HEK293T (cell line): ENCODE data around the gene IRAK2.
A peak's percentile ranks its signal among the peaks of the same experiment; 100 is the strongest.
"Not testable (repeated sequence)": the region's sequence is repeated elsewhere in the genome, so short reads cannot be mapped to it uniquely, and the experiment has no call there.

Source experiments
- CTCF ChIA-PET: fragments of 350-600 bp; formaldehyde crosslinking; extraction: SDS; loops from one replicate; lab custom pipeline; 2021; ENCODE audit warnings: antibody characterized with exemption, inconsistent platforms; lab: Yijun Ruan, JAX
- POLR2A ChIA-PET: fragments of 350-600 bp; formaldehyde crosslinking; extraction: SDS; loops from one replicate; lab custom pipeline; 2020; ENCODE audit warnings: antibody characterized with exemption, inconsistent platforms; lab: Yijun Ruan, JAX
- DNase-seq: peaks from one replicate; pipeline ENCODE4 v3.0.0; 2012; ENCODE audit warnings: mixed read lengths; ENCODE audit errors: extremely low spot score
- ARNT ChIP-seq: fragments of 450-650 bp; IDR thresholded peaks from 2 replicates; pipeline ENCODE4 v1.6.1; 2017; ENCODE audit warnings: mild to moderate bottlenecking
- BHLHE40 ChIP-seq: fragments of 450-650 bp; IDR thresholded peaks from 2 replicates; pipeline ENCODE4 v1.6.1; 2016; ENCODE audit warnings: mild to moderate bottlenecking, moderate library complexity, borderline replicate concordance
- CTBP1 ChIP-seq: fragments of 450-650 bp; IDR thresholded peaks from 2 replicates; pipeline ENCODE4 v1.6.1; 2016; ENCODE audit warnings: borderline replicate concordance
- ELF4 ChIP-seq: fragments of 450-650 bp; IDR thresholded peaks from 2 replicates; pipeline ENCODE4 v1.6.1; 2017; ENCODE audit warnings: antibody characterized with exemption
- FOXA1 ChIP-seq: fragments of 450-650 bp; IDR thresholded peaks from 2 replicates; pipeline ENCODE4 v1.6.1; 2016; ENCODE audit warnings: mild to moderate bottlenecking
- FOXK2 ChIP-seq: fragments of 450-650 bp; IDR thresholded peaks from 2 replicates; pipeline ENCODE4 v1.6.1; 2016; ENCODE audit warnings: mild to moderate bottlenecking
- FOXM1 ChIP-seq: fragments of 450-650 bp; IDR thresholded peaks from 2 replicates; pipeline ENCODE4 v1.6.1; 2017; ENCODE audit warnings: mild to moderate bottlenecking, borderline replicate concordance
- HDGF ChIP-seq: fragments of 450-650 bp; IDR thresholded peaks from 2 replicates; pipeline ENCODE4 v1.6.1; 2017; ENCODE audit warnings: antibody characterized with exemption, borderline replicate concordance
- L3MBTL2 ChIP-seq: fragments of 450-650 bp; conservative IDR thresholded peaks from 2 replicates; pipeline ENCODE4 v1.6.1; 2016; ENCODE audit warnings: mild to moderate bottlenecking
- LEF1 ChIP-seq: fragments of 450-650 bp; IDR thresholded peaks from 2 replicates; pipeline ENCODE4 v1.6.1; 2017; ENCODE audit warnings: mild to moderate bottlenecking, borderline replicate concordance
- NFRKB ChIP-seq: fragments of 450-650 bp; IDR thresholded peaks from 2 replicates; pipeline ENCODE4 v1.6.1; 2016; ENCODE audit warnings: mild to moderate bottlenecking, moderate library complexity
- SP1 ChIP-seq: fragments of 450-650 bp; IDR thresholded peaks from 2 replicates; pipeline ENCODE4 v1.6.1; 2017
- SUZ12 ChIP-seq: fragments of 450-650 bp; IDR thresholded peaks from 2 replicates; pipeline ENCODE4 v1.6.1; 2016; ENCODE audit warnings: mild to moderate bottlenecking
- TARDBP ChIP-seq: fragments of 450-650 bp; IDR thresholded peaks from 2 replicates; pipeline ENCODE4 v1.6.1; 2016
- ZNF384 ChIP-seq: fragments of 450-650 bp; IDR thresholded peaks from 2 replicates; pipeline ENCODE4 v1.6.1; 2016
- TF ChIP-seq, protein P1 (sequence below): fragments of 450-650 bp; IDR thresholded peaks from 2 replicates; pipeline ENCODE4 v1.6.1; 2016

Gene IRAK2

DNA sequence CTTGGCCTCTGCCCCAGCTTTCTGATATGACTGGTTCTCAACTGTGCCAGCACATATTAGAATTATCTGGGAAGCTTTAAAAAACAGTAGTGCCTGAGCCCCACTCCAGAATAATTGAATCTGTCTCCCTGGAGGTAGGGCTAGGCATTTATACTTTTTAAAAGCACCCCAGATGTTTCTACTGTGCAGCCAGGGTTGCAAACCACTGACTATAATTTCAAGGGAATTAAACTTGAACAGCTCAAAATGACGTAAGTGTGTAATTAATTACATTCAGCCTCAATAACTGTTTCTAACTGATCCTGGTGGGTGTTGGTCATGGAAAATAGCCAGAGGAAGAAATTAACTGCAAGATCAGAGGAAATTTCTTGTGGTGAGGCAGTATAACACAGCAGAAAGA, 4.4 kb upstream of the IRAK2 start:
- CTCF ChIA-PET: no interaction called here
- no peak for DNase-seq
- TF ChIP-seq ARNT (no peak), L3MBTL2 (no peak), SUZ12 (no peak), HDGF (no peak), CTBP1 (no peak), TARDBP (no peak), SP1 (no peak), LEF1 (no peak), FOXM1 (no peak), NFRKB (no peak), FOXA1 (no peak), FOXK2 (no peak), ELF4 (no peak), ZNF384 (no peak), BHLHE40 (no peak)
- TF ChIP-seq, protein P1, sequence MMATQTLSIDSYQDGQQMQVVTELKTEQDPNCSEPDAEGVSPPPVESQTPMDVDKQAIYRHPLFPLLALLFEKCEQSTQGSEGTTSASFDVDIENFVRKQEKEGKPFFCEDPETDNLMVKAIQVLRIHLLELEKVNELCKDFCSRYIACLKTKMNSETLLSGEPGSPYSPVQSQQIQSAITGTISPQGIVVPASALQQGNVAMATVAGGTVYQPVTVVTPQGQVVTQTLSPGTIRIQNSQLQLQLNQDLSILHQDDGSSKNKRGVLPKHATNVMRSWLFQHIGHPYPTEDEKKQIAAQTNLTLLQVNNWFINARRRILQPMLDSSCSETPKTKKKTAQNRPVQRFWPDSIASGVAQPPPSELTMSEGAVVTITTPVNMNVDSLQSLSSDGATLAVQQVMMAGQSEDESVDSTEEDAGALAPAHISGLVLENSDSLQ: no peak
- POLR2A ChIA-PET: no interaction called here

DNA sequence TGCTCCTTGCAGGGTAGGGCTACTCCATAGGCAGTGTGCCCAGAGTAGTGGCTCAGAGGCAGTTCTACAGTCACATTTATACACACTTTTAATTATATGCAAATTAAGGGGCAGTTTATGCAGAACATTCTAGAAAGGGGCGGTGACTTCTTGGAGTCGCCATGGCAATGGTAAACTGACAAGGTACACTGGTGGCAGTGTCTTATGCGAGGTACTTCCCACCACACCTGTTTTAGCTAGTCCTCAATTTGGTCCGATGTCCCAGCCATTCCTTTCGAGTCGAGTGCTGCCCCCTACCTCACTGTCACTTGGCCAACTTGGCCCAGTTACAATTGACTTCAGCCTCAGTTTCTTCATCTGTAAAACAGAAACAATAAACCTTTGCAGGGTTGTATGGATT, 3.8 kb upstream of the IRAK2 start:
- CTCF ChIA-PET: no interaction called here
- POLR2A ChIA-PET: no interaction called here
- no peak for TF ChIP-seq FOXM1
- no peak for TF ChIP-seq ZNF384
- TF ChIP-seq FOXK2: no peak
- no peak for TF ChIP-seq LEF1
- no peak for TF ChIP-seq ELF4
- TF ChIP-seq CTBP1: no peak
- no peak for TF ChIP-seq BHLHE40
- no peak for TF ChIP-seq FOXA1
- DNase-seq: no peak

DNA sequence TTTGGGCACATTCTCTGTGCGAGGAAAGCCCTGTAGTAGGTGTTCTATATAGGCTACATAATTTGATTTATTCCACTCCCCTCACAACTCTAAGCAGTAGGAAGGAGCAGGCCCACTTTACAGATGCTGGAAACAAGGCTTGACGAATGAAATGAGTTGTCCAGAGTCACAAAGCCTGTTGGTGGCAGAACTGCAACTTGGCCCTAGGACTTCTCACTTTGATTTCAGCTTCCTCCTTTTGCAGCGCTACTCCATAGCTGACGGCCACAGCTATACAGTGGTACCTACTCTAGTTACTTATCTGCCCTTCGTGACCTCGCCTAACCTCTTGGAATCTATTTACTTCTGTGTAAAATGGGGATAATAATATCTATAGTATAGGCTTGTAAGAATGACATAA, 2.5 kb upstream of the IRAK2 start:
- DNase-seq: no peak
- no peak for TF ChIP-seq CTBP1
- TF ChIP-seq L3MBTL2: no peak
- no peak for TF ChIP-seq HDGF
- TF ChIP-seq ZNF384: no peak
- TF ChIP-seq FOXA1: no peak
- no peak for TF ChIP-seq BHLHE40
- TF ChIP-seq FOXK2: no peak
- TF ChIP-seq ELF4: no peak
- no peak for TF ChIP-seq TARDBP
- TF ChIP-seq LEF1: no peak
- TF ChIP-seq ARNT: no peak
- TF ChIP-seq, protein P1: no peak
- TF ChIP-seq NFRKB: no peak
- no peak for TF ChIP-seq FOXM1
- no peak for TF ChIP-seq SP1
- TF ChIP-seq SUZ12: no peak
- CTCF ChIA-PET: interaction anchor here (0.6 kb wide), 1 partner anchor 296 kb away, joined by 3 read pairs; no protein-coding TSS in a partner anchor
- POLR2A ChIA-PET: no interaction called here

DNA sequence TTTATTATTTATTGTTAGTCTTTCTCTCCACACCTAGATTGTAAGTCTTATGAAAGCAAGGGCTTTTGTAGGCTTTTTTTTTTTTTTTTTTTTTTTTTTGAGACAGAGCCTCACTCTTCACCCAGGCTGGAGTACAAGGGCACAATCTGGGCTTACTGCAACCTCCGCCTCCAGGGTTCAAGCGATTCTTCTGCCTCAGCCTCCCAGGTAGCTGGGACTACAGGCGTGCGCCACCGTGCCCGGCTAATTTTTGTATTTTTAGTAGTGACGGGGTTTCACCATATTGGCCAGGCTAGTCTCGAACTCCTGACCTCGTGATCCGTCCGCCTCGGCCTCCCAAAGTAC, 546 bp upstream of the IRAK2 start:
- 0 out of 2 replicates have a peak, but pooled peaks have one; percentile 33 for TF ChIP-seq ZNF384
- CTCF ChIA-PET, DNase-seq: not testable (repeated sequence)
- POLR2A ChIA-PET: interaction anchor here (0.6 to 1.1 kb wide), 2 partner anchors 23 to 153 kb away, joined by 3 to 4 read pairs; partner anchors contain the start of gene VHL

DNA sequence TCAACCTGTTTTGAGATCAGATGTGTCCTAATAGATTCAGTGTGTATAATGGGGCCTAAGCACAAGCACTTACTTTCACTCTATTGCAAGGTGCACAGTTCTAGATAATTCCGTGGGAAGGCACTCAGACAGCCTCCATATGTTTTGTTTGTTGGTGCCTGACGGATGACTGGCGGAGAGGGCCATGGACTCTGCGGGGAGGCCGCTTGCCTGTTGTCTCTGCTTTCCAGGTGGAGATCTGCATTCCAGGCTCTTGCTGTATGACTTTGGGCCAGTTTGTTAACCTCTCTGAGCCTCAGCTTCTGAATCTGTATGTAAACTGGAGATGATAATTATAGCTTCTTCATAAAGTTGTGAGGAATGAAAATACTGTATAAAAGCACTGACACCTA, 1.5 kb downstream of the IRAK2 start:
- no peak for TF ChIP-seq ZNF384
- TF ChIP-seq, protein P1: no peak
- no peak for TF ChIP-seq CTBP1
- TF ChIP-seq TARDBP: no peak
- CTCF ChIA-PET: interaction anchor here (0.5 kb wide), 1 partner anchor 90 kb away, joined by 7 read pairs; no protein-coding TSS in a partner anchor
- DNase-seq: no peak
- POLR2A ChIA-PET: no interaction called here

DNA sequence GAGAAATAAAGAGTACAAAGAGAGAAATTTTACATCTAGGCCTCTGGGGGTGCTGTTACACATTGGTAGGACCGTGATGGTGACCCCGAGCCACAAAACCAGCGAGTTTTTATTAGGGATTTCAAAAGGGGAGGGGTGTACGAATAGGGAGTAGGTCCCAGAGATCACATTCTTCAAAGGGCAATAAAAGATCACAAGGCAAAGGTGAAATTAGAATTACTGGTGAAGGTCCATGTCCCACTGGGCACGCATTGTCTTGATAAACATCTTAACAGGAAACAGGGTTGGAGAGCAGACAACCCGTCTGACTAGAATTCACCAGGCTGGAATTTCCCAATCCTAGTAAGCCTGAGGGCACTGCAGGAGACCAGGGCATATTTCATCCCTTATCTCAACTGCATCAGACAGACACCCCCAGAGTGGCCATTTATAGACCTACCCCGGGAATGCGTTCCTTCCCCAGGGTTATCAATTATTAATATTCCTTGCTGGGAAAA, 4.3 kb downstream of the IRAK2 start:
- TF ChIP-seq LEF1: no peak
- TF ChIP-seq FOXA1: no peak
- no peak for TF ChIP-seq CTBP1
- no peak for TF ChIP-seq ELF4
- no peak for TF ChIP-seq SUZ12
- no peak for TF ChIP-seq L3MBTL2
- TF ChIP-seq FOXM1: no peak
- no peak for TF ChIP-seq FOXK2
- no peak for TF ChIP-seq BHLHE40
- TF ChIP-seq, protein P1: no peak
- TF ChIP-seq ARNT: no peak
- TF ChIP-seq SP1: no peak
- no peak for TF ChIP-seq ZNF384
- TF ChIP-seq HDGF: no peak
- no peak for TF ChIP-seq TARDBP
- no peak for TF ChIP-seq NFRKB
- CTCF ChIA-PET: no interaction called here
- POLR2A ChIA-PET: no interaction called here
- DNase-seq: no peak
